Measurements from ENCODE around the gene DTD2.
"Not testable (repeated sequence)": the region's sequence is repeated elsewhere in the genome, so short reads cannot be mapped to it uniquely, and the experiment has no call there.

DTD2 gene

GRCh38 chr14:31441273-31442111, 15.8 kb downstream of the DTD2 start:
- no peak for DNase-seq

GRCh38 chr14:31440280-31440679, 17.0 kb downstream of the DTD2 start:
- DNase-seq: no peak

GRCh38 chr14:31439561-31439960, 17.7 kb downstream of the DTD2 start:
- no peak for DNase-seq

GRCh38 chr14:31437045-31437691, 20.1 kb downstream of the DTD2 start:
- not testable (repeated sequence) for DNase-seq

- DNase-seq: no peak
Measured at GRCh38 chr14:31435276-31435675, 22.0 kb downstream of the DTD2 start.

- no peak for DNase-seq
Measured at GRCh38 chr14:31430634-31431264, 26.6 kb downstream of the DTD2 start.

- DNase-seq: no peak
Measured at GRCh38 chr14:31429791-31430190, 27.5 kb downstream of the DTD2 start.

- DNase-seq: no peak
Measured at GRCh38 chr14:31428011-31428410, 29.3 kb downstream of the DTD2 start.

GRCh38 chr14:31426663-31427062, 30.6 kb downstream of the DTD2 start:
- no peak for DNase-seq

- DNase-seq: no peak
Measured at GRCh38 chr14:31425905-31426304, 31.4 kb downstream of the DTD2 start.

GRCh38 chr14:31421200-31421599, 36.1 kb downstream of the DTD2 start:
- no peak for DNase-seq

- peak; percentile 95 for DNase-seq
Measured at GRCh38 chr14:31420319-31421111, 36.8 kb downstream of the DTD2 start, which contains the start of gene HEATR5A. TSS of gene HEATR5A (minus strand) at chr14:31420550. CDS start at chr14:31402975, 17,575 bp downstream.

- no peak for DNase-seq
Measured at GRCh38 chr14:31419967-31420318, 37.4 kb downstream of the DTD2 start.

- no peak for DNase-seq
Measured at GRCh38 chr14:31419179-31419966, 37.9 kb downstream of the DTD2 start.

- DNase-seq: no peak
Measured at GRCh38 chr14:31418440-31418839, 38.9 kb downstream of the DTD2 start.

GRCh38 chr14:31414190-31414833, 43.0 kb downstream of the DTD2 start:
- DNase-seq: no peak

- no peak for DNase-seq
Measured at GRCh38 chr14:31411218-31411727, 46.0 kb downstream of the DTD2 start.

GRCh38 chr14:31410048-31410650, 47.2 kb downstream of the DTD2 start:
- DNase-seq: no peak

GRCh38 chr14:31408421-31408820, 48.9 kb downstream of the DTD2 start:
- DNase-seq: no peak

GRCh38 chr14:31405599-31406232, 51.6 kb downstream of the DTD2 start:
- DNase-seq: no peak

- DNase-seq: no peak
Measured at GRCh38 chr14:31405106-31405505, 52.2 kb downstream of the DTD2 start.
